Left renal pelvis (tissue), 4 donors: ENCODE results near the gene EIF2S3B. TPM values are rescaled to one million over a fixed set of nuclear protein-coding genes. Genes with fewer than 3 reads are reported as not detected.

Experiments used
- DNase-seq, 4 donors: peaks; one replicate each; pipeline ENCODE4 v3.0.0-alpha.2; 2013; ENCODE audit warnings: low read depth in 4 of 4, low spot score in 3 of 4
- polyA plus RNA-seq, 4 donors: library from polyadenylated mRNA; unstranded; fragments of 120-200 nt; gene quantifications; one replicate each; pipeline ENCODE4 v1.2.1, GENCODE V29; 2013; ENCODE audit not compliant: insufficient read length in 4 of 4

EIF2S3B gene
- polyA plus RNA-seq, 4 donors: 0.56 to 9.5 (median 4.7) TPM

GRCh38 chr12:10553148-10553547 is 47.5 kb downstream of the EIF2S3B start:
- DNase-seq: no peak

- DNase-seq: no peak
Observed at GRCh38 chr12:10554228-10554755, 48.6 kb downstream of the EIF2S3B start.

- no peak for DNase-seq
Observed at GRCh38 chr12:10554756-10555481, 49.2 kb downstream of the EIF2S3B start.

DNA sequence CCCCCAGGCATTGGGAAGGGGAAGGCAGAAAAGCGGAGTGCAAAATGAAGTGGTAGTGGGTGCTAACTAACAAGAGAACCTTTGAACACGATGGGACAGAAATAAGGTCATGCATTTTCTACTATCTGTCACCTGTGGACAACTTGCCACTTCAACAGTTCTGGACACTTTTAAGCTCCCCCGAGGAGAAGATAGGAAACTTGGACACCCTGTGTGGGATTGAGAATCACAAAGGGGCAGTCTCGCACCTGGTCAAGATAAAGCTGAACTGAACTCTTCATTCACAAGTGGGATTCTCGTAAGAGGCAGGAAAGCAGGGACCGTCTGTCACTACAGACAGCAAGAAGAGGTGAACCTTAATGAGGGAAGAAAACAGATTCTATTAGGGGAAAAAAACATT is 51.6 kb downstream of the EIF2S3B start:
- no peak for DNase-seq

DNA sequence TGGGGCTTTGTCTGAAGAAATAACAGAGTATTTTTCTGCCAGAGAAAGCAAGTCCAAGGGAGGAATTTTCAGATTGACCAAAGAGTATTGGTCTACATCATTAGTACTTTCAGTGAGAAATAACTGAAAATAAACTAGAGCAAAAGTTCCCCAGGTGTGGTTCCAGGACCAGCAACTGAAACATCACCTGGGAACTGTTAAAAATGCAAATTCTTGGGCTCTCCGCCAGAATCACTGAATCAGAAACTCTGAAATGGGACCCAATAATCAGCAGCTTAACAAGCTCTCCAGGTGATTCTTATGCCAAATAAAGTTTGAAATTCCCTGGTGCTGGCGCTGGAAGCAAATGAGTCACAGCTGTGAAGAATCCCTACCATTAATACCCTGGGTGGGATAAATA is 52.1 kb downstream of the EIF2S3B start:
- no peak for DNase-seq

Other genes with a start within 250 kb of the EIF2S3B start
- under 1 TPM; 0.22 to 0.75 (median 0.59) TPM for gene KLRD1, start 198.0 kb upstream of the EIF2S3B start, polyA plus RNA-seq
- gene KLRK1, start 115.8 kb upstream of the EIF2S3B start, polyA plus RNA-seq: 1 to 10 TPM in 1 of 4 donors, under 1 TPM in 3; 0.63 to 1.0 (median 0.84) TPM
- gene KLRC4, start 96.1 kb upstream of the EIF2S3B start, polyA plus RNA-seq: not detected
- not detected for gene KLRC3, start 85.3 kb upstream of the EIF2S3B start, polyA plus RNA-seq
- gene KLRC2, start 69.9 kb upstream of the EIF2S3B start, polyA plus RNA-seq: under 1 TPM in 1 of 4 donors, not detected in 3; 0.36 TPM
- 1 to 10 TPM in 1 of 4 donors, under 1 TPM in 3; 0.49 to 1.1 (median 0.71) TPM for gene KLRC1, start 52.5 kb upstream of the EIF2S3B start, polyA plus RNA-seq
- 10 to 100 TPM; 38.5 to 50.0 (median 41.1) TPM for gene MAGOHB, start 107.7 kb downstream of the EIF2S3B start, polyA plus RNA-seq
- gene STYK1, start 168.2 kb downstream of the EIF2S3B start, polyA plus RNA-seq: 1 to 10 TPM in 2 of 4 donors, under 1 TPM in 2; 0.10 to 1.7 (median 0.99) TPM
- 100 to 1,000 TPM; 219 to 263 (median 239) TPM for gene YBX3, start 217.4 kb downstream of the EIF2S3B start, polyA plus RNA-seq